Endometrial microvascular endothelial cells (primary cell): Measurements from ENCODE around the gene UROC1. TPM values are rescaled to one million over a fixed set of nuclear protein-coding genes. Genes with fewer than 3 reads are reported as not detected.

Source experiments
- in situ Hi-C: cut with HindIII; loops from 2 replicates; pipeline ENCODE4 v1.10.0; 2017; ENCODE audit warnings: low sequenced_read_pairs, low pct_unique_long_range_greater_than_20kb; ENCODE audit errors: inconsistent ontology term
- total RNA-seq: library from RNA; depleted of rRNA; stranded (reverse); fragments of >200 nt; gene quantifications from one replicate; pipeline ENCODE4 v1.2.3, GENCODE V29; 2015; ENCODE audit errors: inconsistent ontology term

UROC1 gene
- total RNA-seq, 1 donor from 2014 or later = not detected

DNA sequence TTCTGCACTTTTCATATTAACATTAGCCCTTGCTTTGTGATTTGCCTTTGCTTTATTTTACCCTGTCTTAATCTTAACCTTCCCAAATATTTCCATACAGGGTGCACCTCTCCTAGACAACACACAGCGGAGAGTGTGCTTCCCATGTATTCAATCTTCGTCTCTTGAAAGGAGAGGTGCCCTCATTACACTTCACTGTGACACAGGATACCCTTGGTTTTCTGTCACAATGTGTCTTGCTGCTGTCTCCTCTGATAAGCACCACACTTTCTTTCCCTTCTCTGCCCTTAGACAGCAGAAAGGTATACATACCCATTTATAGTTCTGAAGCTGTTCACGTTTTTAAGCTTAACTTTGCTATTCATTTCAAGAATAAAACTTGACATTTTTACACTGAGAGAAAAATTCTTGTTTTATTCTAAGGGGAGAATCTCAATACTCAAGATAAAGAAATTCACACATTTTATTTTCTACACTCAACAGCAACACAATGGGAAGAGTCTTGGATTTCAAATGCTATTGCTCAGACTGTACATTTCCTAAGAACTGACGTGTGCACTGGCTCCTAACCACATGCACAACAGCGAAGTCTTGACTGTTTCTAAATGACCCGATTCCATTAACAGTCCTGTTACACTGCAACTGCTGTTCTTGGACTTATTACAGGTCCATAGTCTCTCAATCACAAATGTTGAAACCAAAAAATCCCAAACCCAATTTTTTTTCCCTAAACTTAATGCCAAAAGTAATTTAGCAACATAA, 63.0 kb downstream of the UROC1 start:
- in situ Hi-C loops = no loop called here

DNA sequence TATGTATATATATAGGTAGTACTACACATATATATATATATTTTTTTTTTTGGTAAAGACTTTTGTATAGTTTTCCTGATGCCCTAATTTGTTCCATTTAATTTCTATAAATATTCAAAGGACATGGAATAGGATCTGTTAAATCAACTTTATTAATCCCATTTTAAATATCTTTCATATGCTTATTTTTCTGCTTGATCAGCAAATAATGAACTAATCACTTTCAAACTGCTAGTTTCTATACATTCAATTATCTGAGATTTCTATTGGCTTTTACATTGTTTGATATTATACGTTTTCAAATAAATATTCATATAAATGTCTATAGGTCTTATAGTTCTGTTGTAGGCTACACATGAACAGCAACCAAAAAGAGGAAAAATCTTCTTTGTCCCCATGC, 63.5 kb downstream of the UROC1 start:
- in situ Hi-C loops = no loop called here

DNA sequence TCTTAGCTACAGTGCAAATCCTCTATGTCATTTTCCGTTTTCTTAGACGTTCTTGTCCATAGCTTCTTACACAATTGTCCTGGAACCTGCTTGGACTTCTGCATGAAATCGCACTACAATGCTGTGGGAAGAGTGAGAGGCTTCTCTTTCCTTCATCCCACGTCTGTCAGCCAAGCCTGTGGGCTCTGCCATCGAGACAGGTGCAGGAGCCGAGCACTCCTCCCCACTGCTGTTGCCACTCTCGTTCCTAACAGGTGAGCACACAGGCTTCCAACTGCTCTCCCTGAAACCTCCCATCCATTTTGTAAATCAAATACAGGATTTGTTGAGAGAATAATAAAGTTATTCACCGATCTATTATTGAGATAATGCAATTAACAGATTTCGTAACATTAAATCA, 65.4 kb downstream of the UROC1 start:
- in situ Hi-C loops = no loop called here

DNA sequence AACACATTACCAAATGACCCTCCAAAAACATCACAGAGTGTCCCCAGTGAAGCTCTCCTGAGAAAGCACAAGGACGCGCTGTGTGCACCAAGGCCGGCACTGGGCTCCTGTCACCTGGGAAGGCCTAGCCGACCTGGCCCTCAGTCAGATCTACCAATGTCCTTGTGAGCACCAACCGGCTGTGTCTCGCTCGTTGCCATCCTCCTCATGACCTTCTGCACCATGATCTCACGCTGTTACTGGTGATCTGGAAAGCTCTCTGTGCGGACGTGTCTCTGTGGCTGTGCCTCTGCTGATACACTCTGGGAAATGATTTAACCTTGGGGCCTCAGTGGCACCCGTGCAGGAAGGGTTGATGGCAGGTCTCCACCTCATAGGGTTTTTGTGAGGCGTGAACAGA, 66.1 kb downstream of the UROC1 start:
- in situ Hi-C loops = no loop called here

DNA sequence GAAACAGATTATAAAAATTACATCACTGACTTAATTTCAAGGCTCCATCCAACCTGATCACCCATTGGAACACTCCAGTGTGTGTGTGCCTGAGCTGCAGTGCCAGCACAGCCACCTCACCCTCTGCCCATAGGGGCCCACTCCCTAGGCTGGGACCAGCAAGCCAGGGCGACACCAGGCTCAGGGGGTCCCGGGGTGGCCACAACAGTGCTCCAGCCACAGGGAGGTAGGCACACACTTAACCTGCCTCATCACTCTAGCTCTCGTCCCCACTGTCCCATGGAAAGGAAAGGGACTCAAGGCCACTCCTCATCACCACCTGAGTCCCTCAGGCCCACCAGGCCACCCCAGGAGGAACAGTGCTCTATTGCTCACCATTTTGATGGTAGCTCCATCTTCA, 66.8 kb downstream of the UROC1 start:
- in situ Hi-C loops = no loop called here

DNA sequence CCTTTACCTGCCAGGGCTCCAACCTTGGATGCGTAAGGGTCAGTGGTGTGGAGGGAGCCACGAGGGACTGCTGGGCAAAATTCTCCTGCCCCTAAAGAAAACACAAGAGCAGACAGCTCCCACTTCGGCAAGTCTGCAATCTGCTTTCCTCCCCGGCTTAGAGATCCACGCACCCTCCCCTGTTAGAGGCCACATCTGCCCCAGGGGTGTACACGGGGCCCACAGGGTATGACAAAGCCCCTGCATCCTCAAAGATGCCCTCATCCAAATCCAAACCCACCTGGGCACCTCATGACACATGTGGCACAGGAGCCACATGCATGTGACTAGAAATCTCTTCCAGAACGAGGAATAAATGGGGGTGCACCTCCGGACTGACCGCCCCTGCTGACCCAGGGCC, 67.4 kb downstream of the UROC1 start:
- in situ Hi-C loops = no loop called here

DNA sequence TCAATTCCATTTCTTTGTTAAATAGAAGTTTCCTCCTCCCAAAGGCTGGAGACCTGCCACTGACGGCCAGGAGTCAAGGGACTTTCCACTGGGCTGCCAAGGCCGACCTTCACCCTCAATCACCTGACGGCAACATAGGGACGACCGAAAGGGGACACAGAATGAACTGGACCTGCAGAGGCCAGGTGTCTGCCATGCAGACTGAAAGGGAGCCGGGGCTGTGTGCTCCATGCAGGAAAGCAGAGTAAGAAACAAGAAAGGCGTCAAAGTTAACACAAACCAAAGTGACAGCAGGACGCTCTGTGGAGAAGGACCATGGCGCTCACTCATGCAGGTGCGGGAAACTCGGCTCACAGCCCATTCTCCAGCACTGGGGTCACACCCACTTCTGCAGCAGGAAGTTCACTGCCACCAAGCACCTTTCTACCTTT, 67.9 kb downstream of the UROC1 start:
- in situ Hi-C loops = no loop called here

DNA sequence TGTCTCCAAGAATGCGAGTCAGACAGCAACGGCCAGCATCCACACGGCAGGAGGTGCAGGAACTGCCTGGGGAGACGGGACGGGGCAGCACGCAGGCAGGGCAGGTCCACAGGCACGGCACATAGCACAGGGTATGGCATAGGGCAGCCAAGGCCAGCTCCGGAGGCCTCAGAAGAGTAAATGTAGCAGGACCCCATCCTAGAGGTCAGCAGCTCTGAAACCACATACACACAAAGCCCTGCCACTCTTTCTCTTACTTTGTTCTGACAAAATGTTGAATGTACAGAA, 68.7 kb downstream of the UROC1 start:
- in situ Hi-C loops = no loop called here

DNA sequence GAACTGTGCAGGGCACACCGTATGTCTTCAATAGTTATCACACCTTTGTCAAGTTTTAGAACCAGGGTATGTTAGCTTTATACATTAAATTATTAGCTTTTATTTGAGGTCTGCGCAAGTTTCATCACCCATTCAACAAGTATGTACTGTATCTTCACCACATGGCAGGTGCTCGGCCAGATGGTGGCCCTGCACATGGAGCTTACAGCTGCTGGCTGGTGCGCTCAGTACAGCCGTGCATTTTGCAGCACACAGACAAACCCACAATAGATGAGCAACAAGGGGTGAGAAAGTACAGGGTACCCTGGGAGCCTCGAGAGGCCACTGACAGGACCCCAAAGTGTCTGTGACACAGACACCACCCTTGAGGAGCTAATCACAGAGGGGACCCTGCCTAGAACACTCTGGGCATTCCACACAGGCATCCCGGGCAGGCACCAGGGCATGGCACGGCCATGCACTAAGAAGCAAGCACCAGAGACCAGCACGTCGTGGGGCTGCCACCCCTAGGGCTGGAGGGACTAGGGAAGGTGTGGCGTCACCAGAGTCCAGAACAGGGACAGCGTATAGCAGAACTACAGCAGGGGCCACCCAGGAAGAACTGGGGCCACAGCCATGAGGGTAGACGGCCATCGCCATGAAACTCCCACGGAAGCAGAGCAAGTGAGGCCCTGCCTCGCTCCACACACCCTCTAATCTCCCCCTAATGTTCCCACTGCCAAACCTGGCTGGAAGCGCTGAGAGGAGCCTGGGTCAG, 69.3 kb downstream of the UROC1 start:
- in situ Hi-C loops = no loop called here

DNA sequence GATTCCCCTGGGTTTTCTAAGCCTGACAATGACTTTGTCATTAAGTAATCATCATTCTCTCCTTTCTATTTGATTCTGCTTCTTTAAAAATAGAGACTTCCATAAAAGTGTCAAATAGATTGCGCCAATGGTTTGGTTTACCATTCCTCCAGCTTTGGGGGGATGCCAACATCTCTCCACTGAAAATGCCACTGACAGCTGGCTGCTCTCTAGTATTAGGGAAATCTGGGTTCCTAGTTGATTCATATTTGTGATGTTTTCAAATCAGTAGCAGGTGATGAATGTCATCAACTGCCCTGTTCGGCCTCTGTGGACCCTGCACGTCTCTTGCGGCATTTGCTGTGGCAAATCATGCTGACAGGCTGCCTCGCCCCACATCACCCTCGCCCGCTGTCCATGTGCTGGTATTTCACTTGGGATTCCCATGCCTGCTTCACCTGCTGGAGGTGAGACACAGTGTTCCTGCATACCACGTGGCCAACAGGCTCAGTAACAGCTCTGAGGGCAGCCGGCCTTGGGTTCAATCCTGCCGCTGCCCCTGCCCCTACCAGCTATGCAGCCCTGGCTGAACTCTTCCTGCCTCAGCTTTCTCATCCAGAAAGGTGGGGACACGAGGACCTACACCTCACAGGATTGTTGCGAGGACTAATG, 70.0 kb downstream of the UROC1 start:
- in situ Hi-C loops = no loop called here

DNA sequence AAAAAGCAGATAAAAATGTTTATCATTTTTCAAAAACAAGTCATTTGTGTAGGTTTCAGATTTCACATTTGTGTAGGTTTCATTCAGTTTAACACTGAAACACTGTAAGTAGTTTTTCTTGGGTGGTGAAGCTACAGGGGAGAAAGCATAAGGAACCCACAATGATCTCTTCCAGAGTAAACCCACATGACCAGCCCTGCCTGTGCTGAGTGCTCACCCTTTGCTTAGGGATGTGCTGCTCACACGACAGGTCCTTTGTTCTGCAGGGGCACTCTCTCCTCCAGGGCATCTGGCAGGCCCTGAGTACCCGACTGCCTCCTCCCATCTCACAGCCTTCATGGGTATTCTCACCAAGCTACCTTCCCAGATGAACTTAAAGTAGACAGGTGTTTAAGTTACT, 70.8 kb downstream of the UROC1 start:
- in situ Hi-C loops = no loop called here

DNA sequence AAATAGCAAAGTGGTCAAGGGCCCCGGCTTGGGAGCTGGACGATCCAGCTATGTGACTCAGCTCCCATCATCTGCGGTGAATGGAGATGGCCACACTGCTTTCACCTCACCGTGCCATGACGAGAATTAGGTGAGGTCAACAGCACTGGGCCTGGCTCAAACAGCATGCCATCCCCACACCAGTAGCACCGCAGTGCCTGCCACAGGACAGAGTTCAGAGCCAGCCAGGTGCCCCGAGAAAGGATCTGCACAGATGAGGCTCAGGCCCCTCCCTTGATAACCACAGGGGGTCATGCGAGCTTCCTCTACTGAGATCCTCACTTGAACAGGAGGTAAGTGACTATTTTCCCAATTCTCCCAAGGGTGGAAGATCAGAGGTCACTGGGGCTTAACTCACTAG, 71.3 kb downstream of the UROC1 start:
- in situ Hi-C loops = no loop called here

DNA sequence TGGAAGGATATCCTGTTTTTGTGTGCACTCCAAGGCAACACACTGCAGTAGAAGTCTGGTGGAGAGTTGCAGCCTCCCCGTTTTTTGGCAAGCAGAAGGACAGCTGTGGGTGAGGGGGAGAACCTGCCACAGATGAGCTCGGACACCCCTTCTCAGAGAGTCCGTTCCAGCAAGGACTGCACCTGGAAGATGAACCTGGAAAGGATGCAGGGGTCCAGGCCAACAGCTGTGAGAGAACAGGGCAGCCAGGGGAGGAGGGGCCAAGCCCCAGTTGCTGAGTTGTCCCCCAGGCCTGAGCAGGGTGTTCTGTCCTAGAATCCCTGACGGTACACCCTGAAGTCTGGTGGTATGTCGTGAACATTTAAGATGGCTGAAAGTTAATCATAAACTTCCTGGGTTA, 72.1 kb downstream of the UROC1 start:
- in situ Hi-C loops = no loop called here

DNA sequence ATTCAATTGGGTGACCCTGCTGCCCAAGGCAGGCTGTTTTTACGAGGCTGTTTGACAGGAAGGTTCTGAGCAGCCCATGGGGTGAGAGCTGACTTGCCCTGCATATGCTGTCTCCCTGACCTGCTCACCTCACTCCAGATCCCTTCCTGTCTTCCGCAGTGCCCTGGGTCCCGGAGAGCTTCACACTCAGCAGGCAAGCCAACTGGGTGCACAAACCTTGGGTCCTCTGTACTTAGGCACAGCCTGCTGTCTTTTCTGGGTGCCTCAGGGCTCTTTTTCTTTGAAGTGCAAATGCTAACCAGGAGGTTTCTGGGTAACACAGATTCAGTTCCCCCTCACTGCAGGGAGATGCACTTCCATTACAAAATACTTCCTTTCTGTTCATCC, 74.7 kb downstream of the UROC1 start:
- in situ Hi-C loops = no loop called here

DNA sequence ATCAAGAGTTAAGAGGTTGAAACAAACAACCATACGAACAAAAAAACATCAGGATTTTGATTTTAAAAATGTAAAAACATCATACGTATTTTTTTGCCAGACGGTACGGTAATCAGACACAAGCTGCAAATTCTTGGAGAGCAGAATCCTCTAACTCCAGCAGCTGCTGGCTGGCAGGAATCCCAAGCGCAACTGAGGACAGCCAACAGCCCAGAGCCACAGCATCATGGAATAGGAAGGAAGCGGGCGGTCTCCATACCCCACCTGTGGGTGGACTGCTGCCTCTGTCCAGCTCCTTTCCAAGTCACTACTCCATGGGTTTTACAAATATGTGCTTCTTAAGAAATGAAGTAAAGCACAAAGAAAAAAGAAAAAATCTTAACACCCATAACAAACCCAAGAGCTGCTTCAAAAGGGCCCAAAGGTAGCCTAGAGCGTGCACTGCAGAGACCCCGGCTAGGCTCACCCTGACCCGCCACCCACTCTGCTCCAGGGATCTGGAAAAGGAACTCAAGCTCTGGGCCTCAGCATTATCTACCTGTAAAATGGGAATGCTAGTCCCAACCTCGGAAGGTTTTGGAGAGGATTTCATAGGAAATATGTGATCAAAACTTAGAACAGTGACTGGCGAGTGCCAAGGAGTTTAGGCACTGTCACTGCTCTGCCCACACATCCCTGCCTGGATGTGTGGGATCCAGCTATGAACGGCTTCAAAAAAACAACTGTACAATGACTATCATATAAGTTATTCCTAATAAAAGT, 75.3 kb downstream of the UROC1 start:
- in situ Hi-C loops = no loop called here

DNA sequence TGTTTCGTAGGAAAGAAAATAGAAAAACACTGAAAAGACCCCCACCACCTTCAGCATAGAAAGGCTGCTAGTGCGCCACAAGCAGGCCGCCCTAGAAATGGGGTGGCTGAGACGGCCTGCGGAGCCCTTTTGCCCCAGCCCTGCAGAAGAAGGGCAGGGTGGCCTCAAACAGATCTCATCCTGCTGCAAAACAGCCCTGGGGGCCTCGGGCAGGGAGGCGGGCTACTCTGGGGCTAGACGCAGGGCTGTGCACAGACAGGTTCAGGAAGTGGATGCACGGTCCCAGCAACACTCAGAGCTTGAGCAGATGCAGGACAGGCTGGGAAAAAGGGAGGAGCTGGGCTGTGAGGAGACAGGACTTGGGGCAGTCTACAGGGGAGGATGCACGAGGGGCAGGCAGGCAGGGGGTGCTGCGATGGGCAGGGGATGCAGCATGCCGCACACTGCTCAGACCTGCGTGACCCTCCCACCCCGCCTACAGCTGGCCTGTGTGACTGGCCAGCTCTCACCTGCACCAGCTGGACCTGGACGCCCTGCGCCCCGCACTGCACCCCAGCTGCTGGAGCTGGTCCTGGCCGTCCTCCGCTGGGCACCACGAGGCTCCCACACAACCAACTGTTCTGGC, 76.2 kb downstream of the UROC1 start:
- in situ Hi-C loops = no loop called here

DNA sequence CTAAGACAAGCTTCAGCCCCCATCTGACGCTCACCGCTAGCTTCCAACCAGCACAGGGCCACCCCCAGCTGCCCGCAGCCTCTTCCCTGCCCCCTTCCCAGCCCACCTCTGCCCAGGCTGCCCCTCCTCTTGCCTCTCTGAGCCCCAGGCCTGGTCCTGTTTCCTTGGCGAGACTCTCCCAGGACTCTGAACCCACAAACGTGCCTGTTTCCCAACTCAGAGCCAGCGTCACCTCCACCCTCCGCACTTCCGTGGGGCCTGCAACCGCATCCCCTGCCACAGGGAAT, 76.9 kb downstream of the UROC1 start:
- in situ Hi-C loops = no loop called here

DNA sequence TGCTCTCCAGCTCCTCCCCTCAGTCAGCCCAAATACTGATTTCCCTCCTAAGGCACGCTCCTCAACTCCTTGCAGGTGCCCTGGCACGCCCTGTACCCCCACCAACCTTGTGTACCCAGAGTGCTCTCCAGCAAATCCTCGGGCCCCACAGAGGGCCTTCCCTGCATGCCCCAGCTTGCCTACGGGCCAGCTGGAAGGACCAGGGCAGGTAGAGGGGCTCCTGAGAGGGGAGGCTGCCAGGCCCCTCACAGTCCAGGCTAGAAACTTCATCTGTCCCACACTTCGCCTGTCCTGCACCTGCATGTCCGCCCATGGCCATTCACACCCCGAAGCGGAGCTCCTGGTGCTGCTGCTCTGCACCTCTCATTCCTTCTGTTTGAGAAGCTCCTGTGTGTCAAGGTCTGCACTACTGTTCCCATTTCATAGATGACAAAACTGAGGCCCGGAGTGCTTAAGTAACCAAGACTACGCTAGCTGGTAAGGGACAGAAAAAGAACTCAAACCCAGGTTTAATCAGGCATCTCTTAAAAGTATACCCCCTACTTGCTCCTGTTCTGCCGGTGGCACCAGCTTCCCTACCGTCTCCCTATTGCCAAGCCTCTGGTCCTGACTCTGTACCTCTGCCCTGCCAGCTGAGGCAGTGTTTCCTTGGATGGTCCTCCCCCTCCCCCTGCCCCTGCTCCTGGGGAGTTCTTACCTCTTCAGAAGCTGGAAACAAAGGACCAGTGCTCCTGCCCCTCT, 77.4 kb downstream of the UROC1 start:
- in situ Hi-C loops = no loop called here
